Tibial artery (tissue), 4 donors: ENCODE measurements around the gene CCDC200.
A peak's percentile ranks its signal among the peaks of the same experiment; 100 is the strongest.

ENCODE experiments used
- DNase-seq, 2 donors: peaks; one replicate each; pipeline ENCODE4 v3.0.0-alpha.2; 2019
- H3K27ac ChIP-seq, 2 donors: fragments of 200-600 bp; sonication (generic) in 1 of 2; 1 replicate in 1 of 2; 2 replicates in 1 of 2; pipeline ENCODE4 v1.5.1; 2018 to 2019; ENCODE audit warnings: mild to moderate bottlenecking in 1 of 2
- H3K27me3 ChIP-seq, 2 donors: fragments of 200-600 bp; sonication (generic) in 1 of 2; one replicate each; pipeline versions ENCODE4 v1.5.1 to v1.6.0; 2016 to 2019
- H3K36me3 ChIP-seq, 3 donors: fragments of 200-600 bp; sonication (generic) in 2 of 3; one replicate each; pipeline ENCODE4 v1.5.1; 2016 to 2019; ENCODE audit warnings: mild to moderate bottlenecking in 2 of 3
- H3K4me1 ChIP-seq, 4 donors: fragments of 200-600 bp; sonication (generic) in 2 of 4; 1 replicate in 3 of 4; 2 replicates in 1 of 4; pipeline ENCODE4 v1.5.1; 2016 to 2019
- H3K4me3 ChIP-seq, 2 donors: fragments of 200-600 bp; sonication (generic) in 1 of 2; 1 replicate in 1 of 2; 2 replicates in 1 of 2; pipeline ENCODE4 v1.5.1; 2018 to 2019; ENCODE audit warnings: mild to moderate bottlenecking in 2 of 2
- H3K9me3 ChIP-seq, 3 donors: fragments of 200-600 bp; sonication (generic) in 1 of 3; one replicate each; pipeline ENCODE4 v1.5.1; 2016 to 2019
- intact Hi-C: fragments of 100-400 bp; cut with DNase I; formaldehyde crosslinking; loops from one replicate; pipeline ENCODE4 v1.15.0; 2023; ENCODE audit warnings: low total_unique reads
- TF ChIP-seq, protein P1 (sequence below), 2 experiments: fragments of 200-600 bp in 1 of 2; fragments of 450-650 bp in 1 of 2; IDR thresholded peaks; one replicate each; pipeline ENCODE4 v1.5.1; 2017 to 2019; ENCODE audit warnings: antibody characterized with exemption in 2 of 2, mild to moderate bottlenecking in 1 of 2, moderate library complexity in 1 of 2

Gene CCDC200

DNA sequence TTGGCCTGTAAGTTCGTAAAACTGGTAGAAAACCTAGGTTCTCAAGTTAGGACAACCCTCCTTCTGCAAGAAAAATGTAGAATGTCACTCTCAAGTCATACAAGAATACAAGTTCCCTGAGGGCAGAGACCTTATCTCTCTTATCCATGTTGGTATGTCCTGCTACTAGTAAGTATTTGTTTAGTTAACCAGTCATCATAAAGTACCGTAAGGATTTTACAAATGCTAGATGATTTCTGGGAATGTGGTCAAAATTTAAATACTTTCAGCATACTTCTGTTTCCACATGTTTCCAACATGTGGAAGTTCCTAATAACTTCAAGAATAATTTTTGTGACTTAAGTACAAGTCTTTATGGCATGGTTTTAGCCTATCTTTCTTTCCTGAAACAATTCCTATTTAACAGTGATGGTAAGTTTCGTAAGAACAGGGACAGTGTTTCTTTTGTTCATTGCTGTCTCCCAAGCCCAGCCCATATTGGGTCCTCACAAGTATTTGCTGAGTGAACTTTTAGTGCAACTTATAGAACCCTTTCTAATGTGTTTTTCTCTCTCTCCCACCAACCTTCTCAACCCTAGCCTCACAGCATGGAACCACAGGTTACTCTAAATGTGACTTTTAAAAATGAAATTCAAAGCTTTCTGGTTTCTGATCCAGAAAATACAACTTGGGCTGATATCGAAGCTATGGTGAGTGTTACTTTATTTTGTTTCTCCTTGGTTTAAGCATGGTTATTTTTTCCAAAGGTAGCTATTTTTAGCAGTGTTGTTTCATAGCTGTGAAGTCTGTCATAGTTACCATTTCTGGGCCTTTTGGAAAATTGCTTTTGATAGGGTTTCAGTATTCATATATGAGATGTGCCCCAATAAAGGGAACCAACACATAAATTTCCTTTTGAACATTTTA lies 53.0 kb downstream of the CCDC200 start:
- peak overlapping the region in 1 of 2 donors; percentile 4 for H3K4me3 ChIP-seq
- H3K36me3 ChIP-seq, result peaks cover 26 to 36% (median 34%) of the 10 kb centered on the region in 3 donors
- H3K9me3 ChIP-seq, result no peaks in the 10 kb centered on the region
- H3K4me1 ChIP-seq, result peaks cover 11 to 76% (median 49%) of the 10 kb centered on the region in 4 donors
- TF ChIP-seq, protein P1, sequence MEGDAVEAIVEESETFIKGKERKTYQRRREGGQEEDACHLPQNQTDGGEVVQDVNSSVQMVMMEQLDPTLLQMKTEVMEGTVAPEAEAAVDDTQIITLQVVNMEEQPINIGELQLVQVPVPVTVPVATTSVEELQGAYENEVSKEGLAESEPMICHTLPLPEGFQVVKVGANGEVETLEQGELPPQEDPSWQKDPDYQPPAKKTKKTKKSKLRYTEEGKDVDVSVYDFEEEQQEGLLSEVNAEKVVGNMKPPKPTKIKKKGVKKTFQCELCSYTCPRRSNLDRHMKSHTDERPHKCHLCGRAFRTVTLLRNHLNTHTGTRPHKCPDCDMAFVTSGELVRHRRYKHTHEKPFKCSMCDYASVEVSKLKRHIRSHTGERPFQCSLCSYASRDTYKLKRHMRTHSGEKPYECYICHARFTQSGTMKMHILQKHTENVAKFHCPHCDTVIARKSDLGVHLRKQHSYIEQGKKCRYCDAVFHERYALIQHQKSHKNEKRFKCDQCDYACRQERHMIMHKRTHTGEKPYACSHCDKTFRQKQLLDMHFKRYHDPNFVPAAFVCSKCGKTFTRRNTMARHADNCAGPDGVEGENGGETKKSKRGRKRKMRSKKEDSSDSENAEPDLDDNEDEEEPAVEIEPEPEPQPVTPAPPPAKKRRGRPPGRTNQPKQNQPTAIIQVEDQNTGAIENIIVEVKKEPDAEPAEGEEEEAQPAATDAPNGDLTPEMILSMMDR (IDR thresholded peaks at IDR 0.05), result no peak
- peak overlapping the region; percentile 63 to 98 for H3K27ac ChIP-seq
- no peaks in the 10 kb centered on the region for H3K27me3 ChIP-seq
- DNase-seq, result no peak
- intact Hi-C loops, result no loop called here

DNA sequence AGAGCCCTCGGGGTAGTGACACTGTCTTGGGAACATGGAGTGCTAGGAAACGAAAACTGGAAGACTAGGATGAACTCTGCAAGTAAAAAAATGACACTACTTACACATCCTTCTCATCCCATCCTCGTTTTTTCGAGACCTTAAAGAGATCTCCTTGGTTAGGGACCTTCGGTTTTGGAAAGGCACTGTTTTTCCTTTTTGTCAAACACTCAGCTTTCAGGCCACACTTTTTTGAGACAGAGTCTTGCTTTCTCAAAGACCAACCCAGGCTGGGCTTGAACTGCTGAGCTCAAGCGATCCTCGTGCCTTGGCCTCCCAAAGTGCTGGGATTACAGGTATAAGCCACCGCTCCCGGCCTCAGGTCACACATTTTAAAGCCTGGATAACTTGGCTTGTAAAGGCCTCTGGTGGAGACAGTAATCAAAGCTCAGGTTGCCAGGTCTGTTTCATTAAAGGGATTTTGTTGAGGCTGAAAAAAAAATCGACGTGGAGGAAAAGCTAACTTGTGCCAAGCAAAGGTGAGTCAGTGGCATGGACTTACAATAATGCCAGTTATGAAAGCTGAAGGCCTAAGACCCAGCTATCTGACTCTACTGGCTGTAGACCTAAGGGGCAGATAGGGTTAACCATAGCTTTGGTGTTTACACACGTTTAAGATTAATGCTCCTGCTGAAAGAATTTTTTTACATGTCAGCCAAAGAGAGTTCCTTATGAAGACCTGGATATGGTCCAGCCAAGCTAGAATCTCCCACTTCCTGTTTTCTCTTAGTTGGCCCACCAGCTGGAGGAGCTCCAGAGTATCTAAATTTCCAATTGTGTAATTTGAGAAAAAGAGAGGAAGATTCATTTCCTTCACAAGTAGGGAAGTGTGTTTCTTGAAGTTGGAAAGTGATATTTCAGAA lies 56.6 kb downstream of the CCDC200 start:
- intact Hi-C loops, result no loop called here
- peaks cover 11 to 66% (median 53%) of the 10 kb centered on the region in 4 donors for H3K4me1 ChIP-seq
- peak in 1 of 2 donors; percentile 61 for DNase-seq

More for the DNA sequence above, 56.6 kb downstream of the CCDC200 start:
- no peaks in the 10 kb centered on the region for H3K27me3 ChIP-seq
- H3K27ac ChIP-seq, result peak overlapping the region; percentile 96 to 98
- peaks cover 0 to 7% (median 6%) of the 10 kb centered on the region in 3 donors for H3K36me3 ChIP-seq
- TF ChIP-seq, protein P1 (IDR thresholded peaks at IDR 0.05), result peak in 1 of 2 experiments; percentile 13
- peak overlapping the region; percentile 85 to 86 for H3K4me3 ChIP-seq
- H3K9me3 ChIP-seq, result no peaks in the 10 kb centered on the region
